NOMO-1 (cell line): ENCODE measurements around the gene PPFIBP2.
A peak's percentile ranks its signal among the peaks of the same experiment; 100 is the strongest.

Source experiments
- DNase-seq, 2 experiments: peaks; one replicate each; lab custom pipeline; 2025; ENCODE audit not compliant: unreplicated experiment in 2 of 2; lab: John Stamatoyannopoulos, UW

PPFIBP2 gene

GRCh38 chr11:7683571-7683970 is 169.8 kb downstream of the PPFIBP2 start:
- no peak for DNase-seq

- DNase-seq: no peak
Measured at GRCh38 chr11:7686761-7687160, 173.0 kb downstream of the PPFIBP2 start.

- DNase-seq: no peak
Measured at GRCh38 chr11:7687386-7687785, 173.6 kb downstream of the PPFIBP2 start.

GRCh38 chr11:7688238-7688826 is 174.5 kb downstream of the PPFIBP2 start:
- DNase-seq: peak in 1 of 2 experiments; percentile 46

- DNase-seq: no peak
Measured at GRCh38 chr11:7689239-7689638, 175.4 kb downstream of the PPFIBP2 start.

- DNase-seq: no peak
Measured at GRCh38 chr11:7690648-7691047, 176.8 kb downstream of the PPFIBP2 start.

GRCh38 chr11:7691759-7692350 is 178.1 kb downstream of the PPFIBP2 start:
- DNase-seq: no peak

GRCh38 chr11:7692426-7692825 is 178.6 kb downstream of the PPFIBP2 start:
- no peak for DNase-seq

DNA sequence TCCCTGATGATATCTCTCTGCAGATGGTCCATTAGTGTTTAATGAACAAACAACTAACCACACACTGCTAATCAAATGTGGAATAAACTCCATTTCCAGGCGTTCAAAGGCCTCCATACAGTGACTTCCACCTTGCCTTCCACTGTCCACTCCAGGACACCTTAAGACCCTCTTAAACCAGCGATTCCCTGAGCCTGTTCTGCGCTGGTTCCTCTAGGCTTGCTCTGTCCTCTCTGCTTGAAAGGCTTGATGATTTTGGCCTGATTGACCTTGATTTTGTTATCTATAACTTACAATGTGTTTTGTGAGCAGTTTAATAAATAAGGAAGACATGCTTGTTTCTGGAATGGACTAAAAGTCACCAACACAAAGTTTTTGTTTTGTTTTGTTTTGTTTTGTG is 180.4 kb downstream of the PPFIBP2 start:
- DNase-seq: no peak

DNA sequence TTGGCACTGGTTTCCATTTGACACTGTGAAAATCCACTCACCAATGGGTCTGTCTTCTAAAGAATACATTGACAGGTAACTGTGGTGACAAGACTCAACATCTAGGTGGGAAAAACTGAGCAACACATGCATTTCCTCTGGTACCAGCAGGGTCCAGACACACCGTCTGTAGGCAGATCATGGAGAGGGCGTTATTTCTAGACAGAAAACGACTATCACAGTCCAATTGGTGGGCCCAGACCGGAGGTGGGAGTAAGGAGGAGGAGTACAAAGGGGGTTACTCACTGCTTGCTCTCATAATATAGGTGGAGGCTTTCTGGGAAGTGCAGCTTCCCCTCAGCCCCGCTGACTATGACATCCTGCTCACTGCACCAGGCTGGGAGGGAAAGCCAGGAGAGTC is 182.6 kb downstream of the PPFIBP2 start:
- no peak for DNase-seq
